Upper lobe of left lung (tissue), 6 donors: ENCODE measurements around the gene MSX2. TPM values are rescaled to one million over a fixed set of nuclear protein-coding genes. Genes with fewer than 3 reads are reported as not detected.

Experiments used
- ATAC-seq, 2 donors: fragments of 200-7000 bp; cut with Tn5 transposase; one replicate each; pipeline ENCODE4 v1.9.1; 2022; ENCODE audit warnings: mild to moderate bottlenecking in 2 of 2, moderate library complexity in 2 of 2; ENCODE audit not compliant: low FRiP score in 2 of 2
- DNase-seq, 2 donors: peaks; one replicate each; pipeline ENCODE4 v3.0.0-alpha.2; 2019 to 2020
- H3K27ac ChIP-seq, 4 donors: fragments of 200-600 bp; sonication (generic); one replicate each; pipeline ENCODE4 v1.5.1; 2016 to 2019
- H3K27me3 ChIP-seq, 4 donors: fragments of 200-600 bp; sonication (generic); one replicate each; pipeline ENCODE4 v1.5.1; 2017 to 2019
- H3K36me3 ChIP-seq, 4 donors: fragments of 200-600 bp; sonication (generic); one replicate each; pipeline ENCODE4 v1.5.1; 2016 to 2019
- H3K4me1 ChIP-seq, 4 donors: fragments of 200-600 bp; sonication (generic); one replicate each; pipeline ENCODE4 v1.5.1; 2018 to 2019
- H3K4me3 ChIP-seq, 4 donors: fragments of 200-600 bp; sonication (generic); one replicate each; pipeline ENCODE4 v1.5.1; 2017 to 2019; ENCODE audit warnings: mild to moderate bottlenecking in 2 of 4, moderate library complexity in 1 of 4
- H3K9me3 ChIP-seq, 4 donors: fragments of 200-600 bp; sonication (generic); one replicate each; pipeline ENCODE4 v1.5.1; 2018 to 2019
- EP300 ChIP-seq, 4 donors: sonication (generic); formaldehyde crosslinking; IDR thresholded peaks; one replicate each; pipeline ENCODE4 v1.5.1; 2017; ENCODE audit warnings: antibody characterized with exemption in 4 of 4, control low read depth in 2 of 4
- POLR2A ChIP-seq, 4 donors: fragments of 450-650 bp; IDR thresholded peaks; one replicate each; pipeline ENCODE4 v1.5.1; 2016 to 2017; ENCODE audit warnings: antibody characterized with exemption in 4 of 4, mild to moderate bottlenecking in 2 of 4
- POLR2AphosphoS5 ChIP-seq, 2 donors: sonication (generic); formaldehyde crosslinking; IDR thresholded peaks; one replicate each; pipeline ENCODE4 v1.5.1; 2017; ENCODE audit warnings: antibody characterized with exemption in 2 of 2
- WGBS, 2 donors: methylation state at CpG; one replicate each; pipeline ENCODE4 v1.1.5; 2017 to 2018; 5-methylcytosine and 5-hydroxymethylcytosine counted together
- total RNA-seq, 6 donors: library from RNA; depleted of rRNA in 4 of 6; stranded (reverse); fragments of >200 nt in 4 of 6; gene quantifications; one replicate each; pipeline versions ENCODE4 v1.1.0 to v1.2.1, GENCODE V29; 2016 to 2021
- TF ChIP-seq, protein P1 (sequence below), 6 experiments: fragments of 450-650 bp in 4 of 6; fragments of 200-600 bp in 2 of 6; sonication (generic) in 2 of 6; IDR thresholded peaks; one replicate each; pipeline ENCODE4 v1.5.1; 2016 to 2019; ENCODE audit warnings: antibody characterized with exemption in 6 of 6
- donor health status: DM: no; HTN: no; CAD: no; lungs with moderate emphysema.
- donor health status: DM: no; HTN: yes; CAD: no; lungs with severe emphysema.

Gene MSX2
- total RNA-seq, 6 donors from 2014 or later, result 0.44 to 1.6 (median 1.5) TPM; not detected in 2

DNA sequence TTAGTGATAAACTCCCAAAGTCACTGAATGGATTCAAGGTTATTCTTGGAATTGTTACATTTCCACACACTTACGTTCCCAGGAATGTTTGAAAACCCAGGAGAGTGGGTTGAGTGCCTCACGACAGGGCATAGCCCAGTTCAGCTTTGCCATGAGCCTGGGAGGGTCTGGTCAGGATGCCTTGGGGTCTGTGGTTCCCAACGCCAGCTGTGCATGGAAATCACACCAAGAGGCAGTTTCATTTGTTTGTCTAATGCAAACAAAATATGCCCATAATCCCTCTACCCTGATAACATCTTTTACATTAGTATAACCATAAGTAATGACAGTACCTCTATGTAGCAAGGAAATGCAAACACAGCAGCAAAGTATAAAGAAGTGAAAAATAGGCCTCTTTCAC, 25.3 kb upstream of the MSX2 start:
- WGBS, 2 donors, result 73 to 86% methylated on average over 3 of the region's 3 CpGs
- ATAC-seq (no peak), DNase-seq (no peak)
- TF ChIP-seq POLR2A (IDR thresholded peaks at IDR 0.05) (no peak), EP300 (IDR thresholded peaks at IDR 0.05) (no peak), POLR2AphosphoS5 (IDR thresholded peaks at IDR 0.05) (no peak)
- TF ChIP-seq, protein P1, sequence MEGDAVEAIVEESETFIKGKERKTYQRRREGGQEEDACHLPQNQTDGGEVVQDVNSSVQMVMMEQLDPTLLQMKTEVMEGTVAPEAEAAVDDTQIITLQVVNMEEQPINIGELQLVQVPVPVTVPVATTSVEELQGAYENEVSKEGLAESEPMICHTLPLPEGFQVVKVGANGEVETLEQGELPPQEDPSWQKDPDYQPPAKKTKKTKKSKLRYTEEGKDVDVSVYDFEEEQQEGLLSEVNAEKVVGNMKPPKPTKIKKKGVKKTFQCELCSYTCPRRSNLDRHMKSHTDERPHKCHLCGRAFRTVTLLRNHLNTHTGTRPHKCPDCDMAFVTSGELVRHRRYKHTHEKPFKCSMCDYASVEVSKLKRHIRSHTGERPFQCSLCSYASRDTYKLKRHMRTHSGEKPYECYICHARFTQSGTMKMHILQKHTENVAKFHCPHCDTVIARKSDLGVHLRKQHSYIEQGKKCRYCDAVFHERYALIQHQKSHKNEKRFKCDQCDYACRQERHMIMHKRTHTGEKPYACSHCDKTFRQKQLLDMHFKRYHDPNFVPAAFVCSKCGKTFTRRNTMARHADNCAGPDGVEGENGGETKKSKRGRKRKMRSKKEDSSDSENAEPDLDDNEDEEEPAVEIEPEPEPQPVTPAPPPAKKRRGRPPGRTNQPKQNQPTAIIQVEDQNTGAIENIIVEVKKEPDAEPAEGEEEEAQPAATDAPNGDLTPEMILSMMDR (IDR thresholded peaks at IDR 0.05), result no peak
- Histone ChIP-seq H3K4me1 (no peaks in the 10 kb centered on the region), H3K27ac (no peak overlapping the region), H3K4me3 (no peak overlapping the region), H3K27me3 (no peaks in the 10 kb centered on the region), H3K9me3 (no peaks in the 10 kb centered on the region), H3K36me3 (no peaks in the 10 kb centered on the region)

DNA sequence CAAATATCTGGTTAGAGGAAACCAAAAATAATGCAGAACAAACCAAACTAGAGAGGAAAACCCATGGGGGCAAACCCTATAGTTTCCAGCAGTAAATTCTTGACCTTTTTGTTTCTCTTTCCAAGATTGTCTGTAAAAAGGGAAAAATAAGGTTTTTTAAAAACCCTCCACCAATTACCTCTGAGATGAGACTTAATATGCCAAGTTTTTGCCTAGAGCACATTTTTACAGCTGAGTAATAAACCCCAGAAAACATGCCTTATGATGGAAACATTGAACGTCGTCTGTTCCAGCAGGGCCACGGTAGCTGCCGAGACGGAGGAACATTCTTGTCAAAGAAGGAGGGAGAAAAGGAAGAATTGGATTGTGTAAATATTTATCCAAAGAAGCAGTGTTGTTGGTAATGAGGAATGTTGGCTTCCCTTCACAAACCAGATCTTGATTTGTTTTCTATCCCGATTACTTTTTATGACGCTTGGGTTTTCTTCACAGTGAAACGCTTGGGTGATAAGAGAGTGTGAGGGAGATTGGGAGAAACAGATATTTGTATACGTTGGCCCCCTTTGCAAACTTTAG, 17.3 kb upstream of the MSX2 start:
- Histone ChIP-seq H3K36me3 (no peaks in the 10 kb centered on the region), H3K4me1 (no peaks in the 10 kb centered on the region), H3K4me3 (no peak overlapping the region), H3K27me3 (peaks cover 0 to 4% (median 0%) of the 10 kb centered on the region in 4 donors), H3K27ac (no peak overlapping the region), H3K9me3 (no peaks in the 10 kb centered on the region)
- TF ChIP-seq POLR2AphosphoS5 (IDR thresholded peaks at IDR 0.05) (no peak), EP300 (IDR thresholded peaks at IDR 0.05) (no peak), POLR2A (IDR thresholded peaks at IDR 0.05) (no peak)
- TF ChIP-seq, protein P1 (IDR thresholded peaks at IDR 0.05), result no peak
- 24 to 25% methylated on average over 9 of the region's 9 CpGs for WGBS, 2 donors
- DNase-seq (no peak), ATAC-seq (no peak)

DNA sequence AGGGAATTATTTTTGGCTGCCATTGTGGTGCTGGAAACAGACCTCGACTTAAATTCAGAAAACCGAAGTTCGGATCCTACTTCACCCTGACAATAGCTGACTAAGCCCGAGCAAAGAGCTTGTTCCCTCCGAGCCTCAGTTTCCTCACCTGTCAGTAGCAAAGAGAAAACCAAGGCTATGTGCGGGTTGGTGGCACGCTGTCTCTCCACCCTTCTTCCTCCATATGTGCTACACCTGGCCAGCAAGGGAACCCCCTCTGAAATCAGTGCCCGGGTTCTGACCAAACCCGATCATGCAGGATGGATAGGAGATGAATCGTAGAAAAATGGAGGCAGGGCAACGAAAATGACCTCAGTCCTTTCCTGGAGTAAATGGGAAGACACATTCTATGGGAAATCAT, 16.7 kb upstream of the MSX2 start:
- Histone ChIP-seq H3K36me3 (no peaks in the 10 kb centered on the region), H3K4me3 (no peak overlapping the region), H3K27ac (no peak overlapping the region), H3K27me3 (peaks cover 0 to 4% (median 0%) of the 10 kb centered on the region in 4 donors), H3K9me3 (no peaks in the 10 kb centered on the region), H3K4me1 (no peaks in the 10 kb centered on the region)
- no peak for TF ChIP-seq EP300 (IDR thresholded peaks at IDR 0.05)
- no peak for TF ChIP-seq POLR2AphosphoS5 (IDR thresholded peaks at IDR 0.05)
- TF ChIP-seq, protein P1 (IDR thresholded peaks at IDR 0.05), result no peak
- TF ChIP-seq POLR2A (IDR thresholded peaks at IDR 0.05), result no peak
- ATAC-seq, result no peak
- no peak for DNase-seq
- WGBS, 2 donors, result 86 to 88% methylated on average over 11 of the region's 11 CpGs

DNA sequence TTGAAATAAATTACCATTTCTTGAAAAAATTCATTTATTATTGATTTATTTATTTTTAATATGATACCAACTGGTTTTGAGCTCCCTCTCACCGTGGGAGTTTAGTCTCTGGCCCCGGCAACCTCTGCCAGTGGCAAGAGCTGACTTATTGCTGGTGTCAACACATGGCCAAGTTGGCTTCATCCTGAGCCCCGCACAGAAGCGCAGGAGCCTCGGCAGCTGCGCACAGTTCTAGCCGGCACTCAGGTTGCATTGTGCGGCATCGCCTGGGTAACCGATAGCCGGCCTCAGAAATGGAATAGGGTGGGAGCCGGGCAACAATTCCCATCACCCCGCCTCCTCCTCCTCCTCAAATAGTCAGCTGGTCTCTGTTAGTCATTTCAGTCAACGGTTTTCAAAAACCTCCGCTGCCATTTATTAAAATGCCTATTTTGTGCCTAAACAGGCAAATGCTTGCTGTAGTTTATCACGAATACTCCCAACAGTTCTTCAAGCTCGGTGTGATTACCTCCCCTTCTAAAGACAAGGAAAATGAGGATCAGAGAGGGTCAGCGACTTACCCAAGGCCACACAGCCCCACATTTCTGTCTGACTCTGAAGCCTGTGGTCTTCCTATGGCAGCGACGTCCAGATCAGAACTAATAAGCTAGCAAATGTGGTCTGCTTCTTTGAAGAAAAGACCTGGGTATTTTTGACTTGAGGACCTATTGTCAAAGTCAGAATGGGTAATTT, 15.7 kb upstream of the MSX2 start:
- 60 to 72% methylated on average over 20 of the region's 20 CpGs for WGBS, 2 donors
- TF ChIP-seq POLR2AphosphoS5 (IDR thresholded peaks at IDR 0.05) (no peak), POLR2A (IDR thresholded peaks at IDR 0.05) (no peak), EP300 (IDR thresholded peaks at IDR 0.05) (no peak)
- TF ChIP-seq, protein P1 (IDR thresholded peaks at IDR 0.05), result no peak
- no peaks in the 10 kb centered on the region for H3K36me3 ChIP-seq
- DNase-seq (no peak), ATAC-seq (no peak)
- H3K27me3 ChIP-seq, result peaks cover 0 to 4% (median 0%) of the 10 kb centered on the region in 4 donors
- H3K4me1 ChIP-seq, result no peaks in the 10 kb centered on the region
- no peak overlapping the region for H3K27ac ChIP-seq
- no peak overlapping the region for H3K4me3 ChIP-seq
- no peaks in the 10 kb centered on the region for H3K9me3 ChIP-seq
